K562 (cell line): Measurements from ENCODE around the gene YBX2. TPM values are rescaled to one million over a fixed set of nuclear protein-coding genes. Genes with fewer than 3 reads are reported as not detected.
A peak's percentile ranks its signal among the peaks of the same experiment; 100 is the strongest.

Source experiments
- CBX1 ChIP-seq: sonication (generic); IDR thresholded peaks from 2 replicates; pipeline ENCODE4 v1.6.1; 2016; ENCODE audit warnings: antibody characterized with exemption, low read depth, mild to moderate bottlenecking
- CBX2 ChIP-seq: fragments of 200-600 bp; sonication (generic); IDR thresholded peaks from one replicate; pipeline ENCODE4 v1.6.1; 2012; ENCODE audit warnings: mild to moderate bottlenecking, low read length, inconsistent platforms; ENCODE audit not compliant: insufficient read depth, poor library complexity, severe bottlenecking
- CREB3L1 ChIP-seq: fragments of 450-650 bp; IDR thresholded peaks from 2 replicates; pipeline ENCODE4 v1.6.1; 2014; ENCODE audit warnings: low read depth, mild to moderate bottlenecking, moderate library complexity, borderline replicate concordance
- CREM ChIP-seq: IDR thresholded peaks from 2 replicates; pipeline ENCODE4 v1.6.1; 2014; ENCODE audit warnings: antibody characterized with exemption, low read depth
- ESRRA ChIP-seq: fragments of 450-650 bp; IDR thresholded peaks from 2 replicates; pipeline ENCODE4 v1.6.1; 2014; ENCODE audit warnings: low read depth, mild to moderate bottlenecking, moderate library complexity, borderline replicate concordance
- EWSR1 ChIP-seq: fragments of 450-650 bp; IDR thresholded peaks from 2 replicates; pipeline ENCODE4 v1.6.1; 2018; ENCODE audit warnings: borderline replicate concordance, mild to moderate bottlenecking, low read depth, moderate library complexity; ENCODE audit not compliant: partially characterized antibody
- FOXK2 ChIP-seq, 2 experiments: fragments of 450-650 bp; IDR thresholded peaks in 1 of 2; conservative IDR thresholded peaks in 1 of 2; 2 replicates each; pipeline ENCODE4 v1.6.1; 2016; ENCODE audit warnings: low read depth in 2 of 2, mild to moderate bottlenecking in 1 of 2
- HMBOX1 ChIP-seq: sonication (generic); IDR thresholded peaks from 2 replicates; pipeline ENCODE4 v1.6.1; 2016
- HSF4 ChIP-seq: fragments of 250-450 bp; sonication (Bioruptor Pico); IDR thresholded peaks from 2 replicates; pipeline ENCODE4 v2.1.2; 2022; ENCODE audit warnings: mild to moderate bottlenecking, moderate library complexity, borderline replicate concordance
- NR2C1 ChIP-seq, 2 experiments: fragments of 450-650 bp; IDR thresholded peaks; 2 replicates each; pipeline ENCODE4 v1.6.1; 2017; ENCODE audit warnings: mild to moderate bottlenecking in 2 of 2, antibody characterized with exemption in 1 of 2, inconsistent platforms in 1 of 2, missing compliant biosample characterization in 1 of 2, missing genetic modification characterization in 1 of 2
- POLR2AphosphoS5 ChIP-seq: IDR thresholded peaks from 2 replicates; pipeline ENCODE4 v1.6.1; 2011; ENCODE audit warnings: mild to moderate bottlenecking, low read depth, low read length, moderate library complexity; ENCODE audit not compliant: control insufficient read depth, insufficient read depth
- PRPF4 ChIP-seq: fragments of 200-400 bp; formaldehyde crosslinking; IDR thresholded peaks from one replicate; pipeline ENCODE4 v1.6.1; 2017; ENCODE audit warnings: low read length, low read depth, mild to moderate bottlenecking; ENCODE audit not compliant: insufficient read depth, poor library complexity, severe bottlenecking
- TEAD4 ChIP-seq, 2 experiments: sonication (generic) in 1 of 2; formaldehyde crosslinking in 1 of 2; IDR thresholded peaks; 2 replicates each; pipeline versions ENCODE4 v1.6.1 to v1.8.0; 2012 to 2022; ENCODE audit warnings: borderline replicate concordance in 1 of 2, inconsistent platforms in 1 of 2, low read length in 1 of 2, mild to moderate bottlenecking in 1 of 2, missing genetic modification reagents in 1 of 2
- ZNF212 ChIP-seq: fragments of 450-650 bp; formaldehyde crosslinking; IDR thresholded peaks from 2 replicates; pipeline ENCODE4 v1.4.0; 2020; ENCODE audit warnings: mild to moderate bottlenecking
- ZNF766 ChIP-seq: fragments of 200-800 bp; sonication (Bioruptor generic); conservative IDR thresholded peaks from 2 replicates; pipeline ENCODE4 v1.6.1; 2016; ENCODE audit warnings: missing genetic modification characterization, missing compliant biosample characterization
- polyA plus RNA-seq, 8 experiments: library from polyadenylated mRNA; depleted of rRNA in 4 of 8; stranded (reverse) in 5 of 8; unstranded in 3 of 8; fragments of >200 nt; fragmentation: Nextera tagmentation in 2 of 8; fragmentation: Illumina TruSeq in 1 of 8; extraction: Ambion mirVana in 2 of 8; extraction: Trizol in 1 of 8; gene quantifications; 2 replicates each; pipeline versions ENCODE4 v1.2.1 to v1.2.3, GENCODE V29; 2011 to 2014; ENCODE audit warnings: inconsistent platforms in 1 of 8, missing spikeins in 1 of 8
- total RNA-seq, 7 experiments: library from RNA; depleted of rRNA in 6 of 7; stranded (reverse); fragments of >200 nt in 6 of 7; fragmentation: Illumina TruSeq in 2 of 7; extraction: Trizol in 2 of 7; gene quantifications; 2 replicates each; pipeline versions ENCODE4 v1.2.1 to v1.2.3, GENCODE V29; 2011 to 2021; ENCODE audit warnings: low replicate concordance in 1 of 7

The YBX2 gene
- total and polyA plus RNA-seq, 9 of the 15 experiments (the other 6 are each of a cell fraction or from before 2014, with no cell fraction given) = 0.03 to 0.59 (median 0.27) TPM; not detected in 6

- TF ChIP-seq FOXK2 (conservative IDR thresholded peaks at IDR 0.05 in 1 of 2, IDR thresholded peaks at IDR 0.05 in 1 of 2; ENCODE audit: low read depth in 2 of 2) = no peak
- TF ChIP-seq HMBOX1 = no peak
- TF ChIP-seq PRPF4 = no peak
- peak; percentile 31; the same call in 1 of the 2 replicates for TF ChIP-seq ESRRA
- TF ChIP-seq TEAD4 (IDR thresholded peaks at IDR 0.05; ENCODE audit: low read length) = peak; percentile 60
- TF ChIP-seq TEAD4 (CRISPR knock-in tag; IDR thresholded peaks at IDR 0.05; ENCODE audit: borderline replicate concordance) = no peak
- TF ChIP-seq EWSR1 = no peak
- no peak for TF ChIP-seq NR2C1 (IDR thresholded peaks at IDR 0.05)
- TF ChIP-seq NR2C1 (tag; IDR thresholded peaks at IDR 0.05) = no peak
- no peak for TF ChIP-seq CREB3L1
- TF ChIP-seq HSF4 = no peak
- TF ChIP-seq ZNF766 (CRISPR knock-in tag) = 0 out of 2 replicates have a peak, but pooled peaks have one; percentile 46
- no peak for TF ChIP-seq CBX2
- TF ChIP-seq POLR2AphosphoS5 = no peak
- TF ChIP-seq ZNF212 (CRISPR knock-in tag) = no peak
- 0 out of 2 replicates have a peak, but pooled peaks have one; percentile 26 for TF ChIP-seq CREM
- no peak for TF ChIP-seq CBX1
Measured at GRCh38 chr17:7293159-7293558, 1.3 kb downstream of the YBX2 start (continued).
